ENCODE results near the gene CYP27A1. TPM values are rescaled to one million over a fixed set of nuclear protein-coding genes. Genes with fewer than 3 reads are reported as not detected.

The CYP27A1 gene
- total and polyA plus RNA-seq, 2 of the 4 experiments (the other 2 are of a cell fraction), result 5.2 to 5.3 TPM

DNA sequence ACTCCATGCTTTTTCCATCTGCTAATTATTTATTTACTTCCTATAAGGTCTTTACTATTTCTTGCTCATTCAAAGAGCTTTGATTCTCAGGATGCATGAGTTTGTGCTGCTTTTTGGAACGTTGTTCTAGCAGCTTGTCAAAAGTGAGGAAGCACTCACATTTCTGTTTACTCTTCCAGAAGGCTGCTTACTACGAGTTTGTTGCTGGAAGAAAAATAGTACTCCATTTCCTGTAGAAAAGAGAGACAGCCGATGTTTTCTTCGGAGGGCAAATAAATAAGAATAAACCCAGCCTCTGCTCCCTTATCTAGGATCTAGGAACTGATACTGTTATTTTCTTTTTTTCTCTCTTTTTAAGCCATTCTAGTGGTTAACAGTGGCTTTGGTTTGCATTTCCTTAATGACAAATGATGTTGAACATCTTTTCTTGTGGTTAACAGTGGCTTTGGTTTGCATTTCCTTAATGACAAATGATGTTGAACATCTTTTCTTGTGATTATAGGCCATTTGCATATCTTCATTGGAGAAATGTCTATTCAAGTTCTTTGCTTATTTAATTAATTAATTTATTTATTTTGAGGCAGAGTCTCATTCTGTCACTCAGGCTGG, 20.5 kb downstream of the CYP27A1 start:
- no peak overlapping the region for H2BK20ac ChIP-seq (ENCODE audit: low read depth, low read length)
- H4K8ac ChIP-seq (ENCODE audit: low read depth in 2 of 2, low read length in 2 of 2), result no peak overlapping the region
- no peak overlapping the region for H3K18ac ChIP-seq (ENCODE audit: low read depth, low read length)
- no peak overlapping the region for H2AFZ ChIP-seq (replicated peaks; ENCODE audit: low read length, poor library complexity)
- H3K9ac ChIP-seq (ENCODE audit: low read depth, low read length), result no peak overlapping the region
- no peak overlapping the region for H3K56ac ChIP-seq (ENCODE audit: extremely low read depth, insufficient read depth, low read length)
- BruUV-seq (replicated peaks), result no TSS peak
- no peaks in the 10 kb centered on the region; a peak in 1 of 4 replicates for H3K79me1 ChIP-seq (ENCODE audit: low read depth in 1 of 2, low read length in 2 of 2)
- peaks cover 2% of the 10 kb centered on the region; the same call in 1 of the 2 replicates for H3K4me1 ChIP-seq (ENCODE audit: control insufficient read depth, insufficient read depth, low read length)
- no peak overlapping the region for H3K27ac ChIP-seq (ENCODE audit: insufficient read depth, low read length)
- no peak overlapping the region for H3K23ac ChIP-seq (ENCODE audit: low read depth, low read length)
- POLR2A ChIA-PET (ENCODE audit: unreplicated experiment), result no interaction called here
- H3K9me3 ChIP-seq (ENCODE audit: control insufficient read depth, insufficient read depth, low read length), result no peaks in the 10 kb centered on the region
- no peak overlapping the region for H3K4me3 ChIP-seq (ENCODE audit: insufficient read depth, low read depth, low read length)
- H3K4ac ChIP-seq (ENCODE audit: low read depth, low read length), result no peak overlapping the region
- no peak overlapping the region for H2BK5ac ChIP-seq (ENCODE audit: low read depth, low read length, poor library complexity, severe bottlenecking)
- no peaks in the 10 kb centered on the region for H4K20me1 ChIP-seq (ENCODE audit: insufficient read depth, low read length)
- H3K36me3 ChIP-seq (ENCODE audit: control insufficient read depth, insufficient read depth, low read length), result no peaks in the 10 kb centered on the region
- no peak overlapping the region for H3K4me2 ChIP-seq (ENCODE audit: low read depth, low read length)
- H2BK15ac ChIP-seq (ENCODE audit: low read depth, low read length), result no peak overlapping the region
- H2AK5ac ChIP-seq (ENCODE audit: low read depth, low read length), result no peak overlapping the region
- dilution Hi-C loops (cut with HindIII; ENCODE audit: low sequenced_read_pairs, unreplicated experiment) (no loop called here), intact Hi-C loops (cut with micrococcal nuclease) (no loop called here), in situ Hi-C loops (cut with MboI; ENCODE audit: low sequenced_read_pairs) (no loop called here)
- H3K27me3 ChIP-seq (ENCODE audit: control insufficient read depth, insufficient read depth, low read length), result no peaks in the 10 kb centered on the region; the same call in none of the 2 replicates
- no peak overlapping the region for H4K5ac ChIP-seq (ENCODE audit: low read depth, low read length)
- ATAC-seq (ENCODE audit: low read depth), result no peak
- H2BK120ac ChIP-seq (ENCODE audit: low read depth, low read length), result no peak overlapping the region
- no CpG with 5 or more reads among the region's 4 CpGs for WGBS, 2 experiments (ENCODE audit: extremely low coverage in 2 of 2, insufficient read length in 1 of 2)
- H4K91ac ChIP-seq (ENCODE audit: insufficient read depth, low read depth, low read length), result no peak overlapping the region
- no peak for TF ChIP-seq RFX5 (IDR thresholded peaks at IDR 0.05; ENCODE audit: low read depth, low read length)
- TF ChIP-seq RAD21 (IDR thresholded peaks at IDR 0.05; ENCODE audit: low read length), result no peak
- no peak for TF ChIP-seq CHD1 (IDR thresholded peaks at IDR 0.05; ENCODE audit: low read depth, low read length)
- TF ChIP-seq, protein P1, sequence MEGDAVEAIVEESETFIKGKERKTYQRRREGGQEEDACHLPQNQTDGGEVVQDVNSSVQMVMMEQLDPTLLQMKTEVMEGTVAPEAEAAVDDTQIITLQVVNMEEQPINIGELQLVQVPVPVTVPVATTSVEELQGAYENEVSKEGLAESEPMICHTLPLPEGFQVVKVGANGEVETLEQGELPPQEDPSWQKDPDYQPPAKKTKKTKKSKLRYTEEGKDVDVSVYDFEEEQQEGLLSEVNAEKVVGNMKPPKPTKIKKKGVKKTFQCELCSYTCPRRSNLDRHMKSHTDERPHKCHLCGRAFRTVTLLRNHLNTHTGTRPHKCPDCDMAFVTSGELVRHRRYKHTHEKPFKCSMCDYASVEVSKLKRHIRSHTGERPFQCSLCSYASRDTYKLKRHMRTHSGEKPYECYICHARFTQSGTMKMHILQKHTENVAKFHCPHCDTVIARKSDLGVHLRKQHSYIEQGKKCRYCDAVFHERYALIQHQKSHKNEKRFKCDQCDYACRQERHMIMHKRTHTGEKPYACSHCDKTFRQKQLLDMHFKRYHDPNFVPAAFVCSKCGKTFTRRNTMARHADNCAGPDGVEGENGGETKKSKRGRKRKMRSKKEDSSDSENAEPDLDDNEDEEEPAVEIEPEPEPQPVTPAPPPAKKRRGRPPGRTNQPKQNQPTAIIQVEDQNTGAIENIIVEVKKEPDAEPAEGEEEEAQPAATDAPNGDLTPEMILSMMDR (conservative IDR thresholded peaks at IDR 0.05; ENCODE audit: low read depth, low read length), result no peak
- TF ChIP-seq, protein P2, sequence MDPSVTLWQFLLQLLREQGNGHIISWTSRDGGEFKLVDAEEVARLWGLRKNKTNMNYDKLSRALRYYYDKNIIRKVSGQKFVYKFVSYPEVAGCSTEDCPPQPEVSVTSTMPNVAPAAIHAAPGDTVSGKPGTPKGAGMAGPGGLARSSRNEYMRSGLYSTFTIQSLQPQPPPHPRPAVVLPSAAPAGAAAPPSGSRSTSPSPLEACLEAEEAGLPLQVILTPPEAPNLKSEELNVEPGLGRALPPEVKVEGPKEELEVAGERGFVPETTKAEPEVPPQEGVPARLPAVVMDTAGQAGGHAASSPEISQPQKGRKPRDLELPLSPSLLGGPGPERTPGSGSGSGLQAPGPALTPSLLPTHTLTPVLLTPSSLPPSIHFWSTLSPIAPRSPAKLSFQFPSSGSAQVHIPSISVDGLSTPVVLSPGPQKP (IDR thresholded peaks at IDR 0.05; ENCODE audit: borderline replicate concordance, low read depth, low read length), result no peak
- TF ChIP-seq POLR2A (IDR thresholded peaks at IDR 0.05; ENCODE audit: low read depth, low read length), result no peak
- no peak for TF ChIP-seq SMC3 (IDR thresholded peaks at IDR 0.05; ENCODE audit: low read depth, low read length)
- TF ChIP-seq MXI1 (IDR thresholded peaks at IDR 0.05; ENCODE audit: borderline replicate concordance, low read depth, low read length), result no peak
- no peak for TF ChIP-seq RCOR1 (IDR thresholded peaks at IDR 0.05; ENCODE audit: insufficient replicate concordance, low read length)
- no peak for TF ChIP-seq MAFK (IDR thresholded peaks at IDR 0.05; ENCODE audit: low read depth, low read length)
- TF ChIP-seq MAZ (IDR thresholded peaks at IDR 0.05; ENCODE audit: borderline replicate concordance, low read depth, low read length), result no peak
- no peak for TF ChIP-seq NFE2L2 (IDR thresholded peaks at IDR 0.05; ENCODE audit: low read depth, low read length)
- no peak for TF ChIP-seq FOS (IDR thresholded peaks at IDR 0.05; ENCODE audit: low read depth, low read length)
- TF ChIP-seq, protein P3, sequence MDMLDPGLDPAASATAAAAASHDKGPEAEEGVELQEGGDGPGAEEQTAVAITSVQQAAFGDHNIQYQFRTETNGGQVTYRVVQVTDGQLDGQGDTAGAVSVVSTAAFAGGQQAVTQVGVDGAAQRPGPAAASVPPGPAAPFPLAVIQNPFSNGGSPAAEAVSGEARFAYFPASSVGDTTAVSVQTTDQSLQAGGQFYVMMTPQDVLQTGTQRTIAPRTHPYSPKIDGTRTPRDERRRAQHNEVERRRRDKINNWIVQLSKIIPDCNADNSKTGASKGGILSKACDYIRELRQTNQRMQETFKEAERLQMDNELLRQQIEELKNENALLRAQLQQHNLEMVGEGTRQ (IDR thresholded peaks at IDR 0.05; ENCODE audit: low read depth, low read length), result no peak
- no peak for TF ChIP-seq CEBPB (IDR thresholded peaks at IDR 0.05; ENCODE audit: low read depth, low read length)
- TF ChIP-seq BHLHE40 (IDR thresholded peaks at IDR 0.05; ENCODE audit: low read depth, low read length), result no peak
- CTCF ChIA-PET, result no interaction called here
- H2AK9ac ChIP-seq (replicated peaks; ENCODE audit: low read depth, low read length, poor library complexity), result no peak overlapping the region
- DNase-seq, result no peak
- H3K14ac ChIP-seq (replicated peaks; ENCODE audit: low read depth, low read length), result no peak overlapping the region
- H3K9me1 ChIP-seq (ENCODE audit: insufficient read depth, low read length), result no peaks in the 10 kb centered on the region

Data from IMR-90 (cell line).